GM18858 (cell line): ENCODE data around the gene SOWAHB.

Experiments
- ATAC-seq: cut with Tn5 transposase; IDR thresholded peaks from one replicate; pipeline ENCODE4 v1.9.1; 2021; ENCODE audit not compliant: unreplicated experiment

The SOWAHB gene

GRCh38 chr4:76857074-76857409 lies 40.9 kb downstream of the SOWAHB start:
- ATAC-seq = no peak

- no peak for ATAC-seq
Observed at GRCh38 chr4:76856243-76857073, 41.5 kb downstream of the SOWAHB start.

GRCh38 chr4:76854858-76855257 lies 43.1 kb downstream of the SOWAHB start:
- ATAC-seq = peak; percentile 57

- ATAC-seq = no peak
Observed at GRCh38 chr4:76851375-76851774, 46.6 kb downstream of the SOWAHB start.

GRCh38 chr4:76850010-76850441 lies 47.9 kb downstream of the SOWAHB start:
- no peak for ATAC-seq
